Measurements from ENCODE around the gene WNT9B.
A peak's percentile ranks its signal among the peaks of the same experiment; 100 is the strongest.

WNT9B gene

GRCh38 chr17:46859996-46860395 is 8.6 kb downstream of the WNT9B start:
- no peak for DNase-seq

DNA sequence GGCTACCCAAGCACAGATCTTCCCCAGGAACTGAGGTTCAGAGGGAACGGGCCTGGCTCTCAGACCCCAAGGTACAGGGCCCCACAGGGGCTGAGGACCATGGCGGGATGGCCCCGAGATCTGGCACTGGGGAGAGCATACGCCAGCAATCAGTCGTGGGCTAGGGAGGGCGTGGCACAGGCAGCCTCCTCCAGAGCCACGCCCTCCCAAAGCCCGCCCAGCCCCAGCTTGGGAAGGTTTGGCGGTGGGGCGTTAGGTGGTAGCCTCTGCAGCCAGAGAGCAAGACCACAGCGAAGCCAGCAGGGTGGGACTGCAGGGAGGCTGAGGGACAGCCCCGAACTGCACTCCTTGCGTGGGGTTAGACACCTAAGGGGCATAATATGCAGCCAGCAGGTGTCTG is 11.6 kb downstream of the WNT9B start:
- DNase-seq = no peak

DNA sequence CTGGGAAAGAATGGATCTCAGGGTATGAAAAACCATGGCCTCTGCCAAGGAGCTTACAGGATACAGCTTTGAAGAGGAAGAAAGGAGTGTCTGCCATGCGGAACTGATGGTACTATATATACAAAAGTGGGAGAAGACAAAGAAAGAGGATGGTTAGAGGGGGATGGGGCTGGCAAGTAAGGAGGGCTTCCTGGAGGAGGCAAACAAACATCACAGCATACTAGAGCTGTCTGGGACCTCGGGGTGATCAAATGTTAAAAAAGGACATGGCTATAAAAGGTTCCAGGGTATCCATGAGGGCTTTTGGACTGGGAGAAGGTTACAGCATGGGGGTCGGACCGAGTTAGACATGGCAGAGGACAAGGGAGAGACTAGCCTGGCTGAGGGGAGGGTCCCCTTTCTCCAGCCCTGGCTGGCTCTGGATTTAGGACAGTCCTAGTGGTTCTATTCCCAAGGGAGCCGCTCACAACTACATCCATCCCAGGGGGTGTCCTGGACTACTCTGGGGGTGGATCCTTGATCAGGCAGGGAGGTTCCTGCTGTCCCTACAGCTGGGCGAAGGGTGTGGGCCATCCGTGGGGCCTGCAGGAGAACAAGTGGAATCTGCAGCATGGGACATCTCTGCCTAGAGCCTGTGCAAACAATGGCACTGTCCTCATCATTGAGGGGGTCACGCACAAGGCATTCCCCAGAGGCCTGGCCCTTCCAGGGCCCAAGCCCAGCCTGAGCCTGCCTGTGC is 12.2 kb downstream of the WNT9B start:
- DNase-seq = no peak

DNA sequence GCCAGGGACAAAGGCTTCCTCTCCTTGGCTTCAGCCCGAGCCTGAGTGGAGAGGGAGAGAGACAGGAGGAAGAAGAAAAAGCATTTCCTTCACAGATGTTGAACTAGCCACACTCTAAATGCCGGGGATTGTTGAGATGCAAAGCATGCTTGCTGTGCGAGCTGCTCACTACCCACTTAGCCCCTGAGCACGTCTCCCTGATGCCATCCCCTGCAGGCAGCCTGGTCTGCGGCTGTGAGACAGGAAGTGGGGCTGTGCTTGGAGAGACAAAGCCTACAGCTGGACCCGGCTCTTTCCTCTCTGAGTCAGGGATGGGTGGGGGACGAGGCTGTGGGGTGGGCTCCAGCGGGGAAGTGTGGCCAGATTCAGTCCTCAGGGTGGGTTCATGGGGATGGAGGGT is 13.7 kb downstream of the WNT9B start:
- DNase-seq = peak; percentile 58

DNA sequence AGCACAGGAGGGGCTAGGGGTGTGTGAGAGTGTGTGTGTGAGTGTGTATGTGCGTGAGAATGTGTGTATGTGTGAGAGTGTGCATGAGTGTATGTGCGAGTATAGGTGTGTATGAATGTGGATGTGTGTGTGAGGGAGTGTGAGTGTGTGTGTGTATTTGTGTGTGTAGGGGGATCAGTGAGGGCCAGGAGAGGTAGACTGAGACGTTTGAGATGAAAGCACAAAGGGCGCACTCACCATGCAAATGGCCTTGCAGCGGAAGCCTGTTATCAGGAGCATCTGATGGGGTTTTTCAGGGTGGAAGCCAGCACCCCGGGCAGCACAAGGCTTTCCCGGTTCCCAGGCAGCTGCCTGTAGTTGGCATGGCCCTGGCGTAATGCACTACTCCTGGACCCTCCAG is 14.9 kb downstream of the WNT9B start:
- no peak for DNase-seq

DNA sequence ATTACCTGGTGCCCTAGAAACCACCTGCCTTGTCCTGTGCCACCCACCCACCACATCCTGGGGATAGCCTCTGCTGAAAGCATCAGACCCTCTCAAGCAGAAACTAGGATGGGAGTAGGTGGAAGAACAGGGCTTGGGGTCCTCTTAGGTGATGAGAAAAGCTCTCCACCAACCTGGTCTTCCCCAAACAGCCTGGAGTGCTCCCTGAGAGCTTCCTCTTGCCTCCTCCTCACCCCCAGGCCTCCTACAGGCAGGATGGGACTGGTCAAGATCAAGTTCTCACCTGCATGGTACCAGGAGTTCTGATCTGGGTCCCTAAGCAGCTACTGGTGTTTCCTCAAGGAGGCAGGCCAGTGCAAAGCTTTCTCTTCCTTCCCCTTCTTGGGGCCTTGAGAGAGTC is 15.4 kb downstream of the WNT9B start:
- DNase-seq = no peak

DNA sequence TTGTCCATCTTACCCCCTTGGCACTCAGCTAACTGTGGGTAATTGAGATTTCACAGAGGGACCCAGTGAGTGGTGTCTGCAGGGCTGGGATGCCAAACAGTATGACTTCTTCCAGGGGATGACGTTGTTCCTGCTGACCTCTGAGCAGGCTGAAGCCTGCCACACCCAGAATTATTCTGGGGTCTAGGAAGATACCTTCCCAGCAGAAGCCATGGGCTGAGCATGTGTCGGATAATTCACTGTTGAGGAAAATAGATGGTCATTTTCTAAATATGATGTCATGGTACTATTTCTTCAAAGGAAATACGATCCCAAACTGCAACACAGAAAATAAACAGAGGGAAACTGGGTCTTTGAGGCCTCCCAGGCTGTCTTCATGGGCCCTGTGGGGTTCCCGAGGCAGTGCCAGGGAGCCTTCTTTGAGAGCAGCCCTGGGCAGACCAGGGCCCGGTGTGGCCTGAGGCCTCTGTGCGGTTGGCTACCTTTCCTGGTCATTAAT is 17.4 kb downstream of the WNT9B start:
- no peak for DNase-seq

DNA sequence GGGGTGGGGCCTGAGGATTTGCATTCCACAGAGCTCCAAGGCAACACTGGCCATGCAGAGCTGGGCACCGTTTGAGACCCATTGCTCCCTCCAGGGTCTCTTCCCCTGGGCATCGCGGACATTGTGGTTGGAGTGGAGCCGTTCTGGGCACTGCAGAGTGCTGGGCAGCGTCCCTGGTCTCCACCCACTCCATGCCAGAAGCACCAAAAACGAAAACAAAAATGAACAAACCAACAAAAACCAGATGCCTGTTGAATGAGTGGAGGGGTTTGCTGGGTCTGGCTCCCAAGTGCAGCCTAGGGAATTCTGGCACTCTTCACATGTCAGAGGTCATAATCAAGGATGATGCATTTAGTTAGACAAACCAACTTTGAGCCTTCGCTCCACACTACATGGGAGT is 17.9 kb downstream of the WNT9B start:
- no peak for DNase-seq

DNA sequence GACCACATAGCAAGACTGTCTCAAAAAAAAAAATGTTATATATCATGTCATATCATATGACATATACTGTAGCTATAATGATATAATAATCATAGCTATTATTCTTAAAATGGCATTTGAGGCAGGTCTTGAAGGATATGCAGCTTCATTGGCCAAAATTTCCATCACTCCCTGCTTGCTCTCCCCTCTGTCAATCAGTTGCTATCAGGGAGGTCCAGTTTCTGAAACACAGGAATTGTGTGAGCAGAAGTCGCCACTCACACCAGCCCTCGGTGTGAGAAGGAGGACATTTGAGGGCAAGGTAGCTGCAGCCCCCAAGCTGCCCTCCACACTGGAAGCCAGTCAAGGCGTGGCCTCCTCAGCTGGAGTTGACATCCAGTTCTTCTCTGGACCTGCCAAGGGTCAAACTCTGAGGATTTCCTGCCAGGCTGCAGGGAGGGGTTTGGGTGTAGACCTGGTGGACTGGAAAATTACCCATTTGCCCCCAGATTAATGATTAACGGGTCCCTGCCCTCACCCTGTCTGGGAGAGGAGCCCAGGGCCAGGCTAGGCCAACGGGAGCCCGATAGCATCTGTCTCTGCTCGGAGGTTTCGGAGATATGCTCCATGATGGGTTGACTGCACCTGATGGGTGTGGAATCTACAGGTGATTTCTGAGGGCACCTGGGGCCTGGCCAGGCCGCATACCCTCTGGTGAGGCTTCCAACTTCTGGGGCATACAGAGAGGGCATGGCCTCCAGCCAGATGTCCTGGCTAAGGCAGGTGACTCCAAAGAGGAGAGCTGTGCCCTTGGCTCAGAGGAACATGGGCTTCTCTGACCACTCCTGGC is 18.8 kb downstream of the WNT9B start:
- DNase-seq = no peak

DNA sequence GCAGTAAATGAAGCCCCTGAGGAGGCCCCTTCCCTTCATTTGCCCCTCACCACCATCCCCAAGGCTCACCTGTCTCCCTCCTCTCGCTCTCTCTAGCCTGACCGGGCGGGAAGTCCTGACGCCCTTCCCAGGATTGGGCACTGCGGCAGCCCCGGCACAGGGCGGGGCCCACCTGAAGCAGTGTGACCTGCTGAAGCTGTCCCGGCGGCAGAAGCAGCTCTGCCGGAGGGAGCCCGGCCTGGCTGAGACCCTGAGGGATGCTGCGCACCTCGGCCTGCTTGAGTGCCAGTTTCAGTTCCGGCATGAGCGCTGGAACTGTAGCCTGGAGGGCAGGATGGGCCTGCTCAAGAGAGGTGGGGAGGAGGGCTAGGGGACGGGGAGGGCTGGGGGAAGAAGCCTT is 21.0 kb downstream of the WNT9B start:
- no peak for DNase-seq

DNA sequence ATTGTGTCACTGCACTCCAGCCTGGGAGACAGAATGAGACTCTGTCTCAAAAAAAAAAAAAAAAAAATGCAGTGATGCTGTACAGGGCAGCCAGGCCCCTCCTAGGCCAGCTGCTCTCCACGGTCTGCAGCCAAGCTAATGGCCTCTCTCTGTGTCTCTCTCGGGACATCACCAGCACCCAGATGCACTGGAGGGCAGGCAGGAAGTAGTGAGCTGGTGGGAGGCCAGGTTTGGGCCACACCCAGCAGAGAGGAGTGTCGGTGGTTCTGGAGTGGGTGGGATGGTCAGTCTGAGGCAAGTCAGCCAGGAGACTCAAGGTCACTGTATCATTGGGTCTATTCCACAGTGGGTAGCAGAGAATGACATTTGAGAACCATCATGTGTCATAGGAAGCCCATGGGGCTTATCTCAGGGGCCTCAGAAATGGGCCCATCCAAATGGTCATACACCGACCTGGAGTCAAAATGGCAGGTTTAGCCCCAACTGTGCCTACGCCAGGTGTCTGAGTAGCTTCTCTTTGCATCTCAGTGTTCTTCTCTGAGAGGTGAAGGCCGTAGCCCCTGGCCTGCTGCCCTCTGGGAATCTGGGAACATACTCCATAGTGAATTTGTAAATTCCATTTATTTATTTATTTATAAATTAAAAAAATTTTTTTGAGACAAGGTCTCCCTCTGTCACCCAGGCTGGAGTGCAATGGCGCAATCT is 22.7 kb downstream of the WNT9B start:
- no peak for DNase-seq

DNA sequence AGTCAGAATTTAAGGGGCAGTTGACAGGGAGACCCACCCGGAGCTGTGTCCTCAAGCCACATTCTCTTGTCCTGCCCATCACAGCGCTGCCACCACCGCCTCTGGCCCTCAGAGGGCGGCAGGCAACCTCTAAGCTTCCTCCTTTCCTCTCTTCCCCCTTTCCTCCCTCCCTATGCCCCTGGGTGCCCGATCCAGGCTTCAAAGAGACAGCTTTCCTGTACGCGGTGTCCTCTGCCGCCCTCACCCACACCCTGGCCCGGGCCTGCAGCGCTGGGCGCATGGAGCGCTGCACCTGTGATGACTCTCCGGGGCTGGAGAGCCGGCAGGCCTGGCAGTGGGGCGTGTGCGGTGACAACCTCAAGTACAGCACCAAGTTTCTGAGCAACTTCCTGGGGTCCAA is 23.5 kb downstream of the WNT9B start:
- DNase-seq = no peak

DNA sequence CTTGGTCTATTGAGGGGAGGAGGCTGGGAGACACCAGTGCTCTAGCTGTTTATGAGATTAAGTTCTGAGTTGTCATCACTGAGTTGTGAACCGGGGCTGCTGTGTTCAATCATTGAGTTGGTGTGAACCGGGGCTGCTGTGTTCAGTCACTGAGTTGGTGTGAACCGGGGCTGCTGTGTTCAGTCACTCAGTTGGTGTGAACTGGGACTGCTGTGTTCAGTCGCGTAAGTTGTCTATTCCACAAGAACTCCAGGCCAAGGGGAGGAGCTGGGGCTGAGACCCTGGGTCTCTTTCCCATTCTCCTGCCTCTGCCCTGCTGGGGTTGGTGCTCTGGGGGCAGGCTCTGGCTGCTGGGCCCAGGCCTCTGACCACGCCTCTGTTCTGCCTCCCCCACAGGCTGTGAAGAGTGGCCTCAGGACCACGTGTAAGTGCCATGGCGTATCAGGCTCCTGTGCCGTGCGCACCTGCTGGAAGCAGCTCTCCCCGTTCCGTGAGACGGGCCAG is 24.5 kb downstream of the WNT9B start:
- DNase-seq = no peak

DNA sequence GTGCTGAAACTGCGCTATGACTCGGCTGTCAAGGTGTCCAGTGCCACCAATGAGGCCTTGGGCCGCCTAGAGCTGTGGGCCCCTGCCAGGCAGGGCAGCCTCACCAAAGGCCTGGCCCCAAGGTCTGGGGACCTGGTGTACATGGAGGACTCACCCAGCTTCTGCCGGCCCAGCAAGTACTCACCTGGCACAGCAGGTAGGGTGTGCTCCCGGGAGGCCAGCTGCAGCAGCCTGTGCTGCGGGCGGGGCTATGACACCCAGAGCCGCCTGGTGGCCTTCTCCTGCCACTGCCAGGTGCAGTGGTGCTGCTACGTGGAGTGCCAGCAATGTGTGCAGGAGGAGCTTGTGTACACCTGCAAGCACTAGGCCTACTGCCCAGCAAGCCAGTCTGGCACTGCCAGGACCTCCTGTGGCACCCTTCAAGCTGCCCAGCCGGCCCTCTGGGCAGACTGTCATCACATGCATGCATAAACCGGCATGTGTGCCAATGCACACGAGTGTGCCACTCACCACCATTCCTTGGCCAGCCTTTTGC is 25.0 kb downstream of the WNT9B start:
- DNase-seq = no peak

DNA sequence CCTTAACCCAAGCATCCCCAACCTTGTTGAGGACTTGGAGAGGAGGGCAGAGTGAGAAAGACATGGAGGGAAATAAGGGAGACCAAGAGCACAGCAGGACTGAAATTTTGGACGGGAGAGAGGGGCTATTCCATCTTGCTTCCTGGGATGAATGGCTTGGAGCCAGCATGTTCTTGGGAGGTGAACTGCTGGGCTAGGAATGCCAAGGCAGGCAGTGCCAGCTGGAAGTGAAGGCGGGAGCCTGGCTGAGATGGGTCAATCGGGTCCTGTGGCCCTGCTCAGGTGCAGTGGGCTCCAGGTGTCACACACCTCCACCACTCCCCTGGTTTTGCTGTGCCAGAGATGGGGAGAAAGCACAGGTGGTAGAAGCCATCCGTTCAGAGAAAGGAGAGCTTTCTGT is 25.5 kb downstream of the WNT9B start:
- DNase-seq = no peak

DNA sequence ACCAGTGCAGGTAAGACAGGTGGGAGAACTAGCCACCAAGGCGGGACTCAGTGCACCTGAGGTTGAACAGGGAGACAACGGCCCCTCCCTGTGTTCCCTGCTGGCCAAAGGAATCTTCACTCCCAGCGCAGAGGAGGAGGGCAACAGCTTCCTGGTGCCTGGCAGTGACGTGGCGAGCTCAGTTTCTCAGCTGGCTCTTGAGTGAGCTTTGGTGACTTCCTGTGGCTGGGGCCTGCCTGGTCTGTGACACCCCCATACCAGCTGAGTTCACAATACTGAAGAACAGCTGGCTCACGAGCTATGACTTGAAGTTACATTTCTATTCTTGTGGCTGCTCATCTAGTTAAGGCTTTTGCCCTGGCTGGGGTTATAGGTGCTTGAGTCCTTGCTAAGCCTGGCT is 26.1 kb downstream of the WNT9B start:
- no peak for DNase-seq

DNA sequence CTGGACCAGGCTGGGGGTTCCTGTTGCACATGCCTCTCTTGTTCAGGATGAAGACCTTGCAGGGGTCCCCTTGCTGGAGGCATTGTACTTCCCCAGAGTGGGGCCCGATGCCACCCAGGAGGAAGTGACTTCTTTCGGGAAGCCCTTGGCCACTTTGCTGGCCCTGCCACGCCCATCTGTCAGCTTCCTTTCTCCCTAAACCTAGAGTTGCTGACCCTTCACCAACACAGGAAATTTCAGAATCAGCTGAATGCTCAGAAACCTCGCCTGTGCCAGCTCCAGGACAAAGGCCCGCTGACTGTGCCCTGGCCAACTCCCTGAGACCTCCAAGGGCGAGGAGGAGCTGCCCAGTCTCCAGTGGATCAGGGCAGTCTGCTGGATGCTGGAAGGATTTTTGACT is 26.7 kb downstream of the WNT9B start:
- no peak for DNase-seq

DNA sequence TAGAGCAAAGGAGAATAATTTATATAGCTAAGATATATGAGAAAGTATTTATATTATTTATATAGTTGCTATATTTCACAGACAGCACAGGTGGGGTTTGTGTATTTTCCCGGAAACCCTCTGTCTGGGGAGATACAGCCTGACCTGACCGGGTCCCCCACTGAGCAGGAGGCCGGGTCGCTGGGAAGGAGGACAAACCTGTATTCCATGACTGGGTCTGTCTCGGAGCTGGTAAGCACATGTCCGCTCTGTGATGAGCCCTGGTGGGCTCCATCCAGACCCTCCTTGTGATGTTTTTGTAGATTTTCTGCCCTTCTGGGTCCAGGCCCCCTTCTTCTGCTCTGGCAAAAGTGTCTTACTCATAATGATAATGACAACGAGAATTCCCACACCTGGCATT is 27.7 kb downstream of the WNT9B start:
- DNase-seq = no peak

- no peak for DNase-seq
Measured at GRCh38 chr17:46881015-46881414, 29.6 kb downstream of the WNT9B start.

GRCh38 chr17:46882666-46883065 is 31.3 kb downstream of the WNT9B start:
- DNase-seq = no peak

- DNase-seq = no peak
Measured at GRCh38 chr17:46883871-46884520, 32.6 kb downstream of the WNT9B start.

DNA sequence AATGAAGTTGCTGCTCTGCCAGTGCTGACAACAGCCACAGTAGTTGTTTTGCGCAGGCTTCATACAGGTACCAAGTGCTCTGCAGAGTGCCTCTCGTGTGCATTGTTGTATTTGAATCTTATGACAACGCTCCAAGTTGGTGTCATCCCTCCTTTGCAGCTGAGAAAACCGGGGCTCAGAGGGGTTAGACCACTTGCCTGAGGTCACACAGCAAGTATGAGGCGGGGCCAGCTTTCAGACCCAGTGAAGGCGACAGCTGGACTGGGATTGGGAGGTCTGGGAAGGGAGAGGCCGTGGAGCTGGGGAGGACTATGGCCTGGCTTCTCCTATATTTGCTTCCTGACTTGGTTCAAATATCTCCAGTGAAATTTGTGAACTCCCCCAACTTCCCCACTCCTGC is 33.2 kb downstream of the WNT9B start:
- DNase-seq = no peak

All from fibroblast of skin of right biceps (primary cell).